HL-60 (cell line): Measurements from ENCODE around the gene BCL3.

Experiments
- DNase-seq, 2 experiments: peaks; one replicate each; pipeline ENCODE4 v3.0.0-alpha.2; 2010 to 2020; ENCODE audit warnings: low read depth in 1 of 2, low spot score in 1 of 2
- H3K27ac ChIP-seq: fragments of 250-450 bp; sonication (Bioruptor Pico); replicated peaks from 2 replicates; pipeline ENCODE4 v1.5.1; 2020; ENCODE audit warnings: mild to moderate bottlenecking, moderate library complexity
- H3K27me3 ChIP-seq: fragments of 250-450 bp; sonication (Bioruptor Pico); 2 replicates; pipeline ENCODE4 v1.5.1; 2021; ENCODE audit warnings: mild to moderate bottlenecking, moderate library complexity; ENCODE audit not compliant: insufficient read depth, poor library complexity, severe bottlenecking
- H3K4me3 ChIP-seq: replicated peaks from 2 replicates; pipeline ENCODE4 v1.5.1; 2011; ENCODE audit warnings: mild to moderate bottlenecking, control low read depth, low read length; ENCODE audit not compliant: insufficient read depth
- GABPA ChIP-seq: IDR thresholded peaks from 2 replicates; pipeline ENCODE4 v1.6.1; 2012; ENCODE audit warnings: low read depth
- POLR2AphosphoS5 ChIP-seq: IDR thresholded peaks from 2 replicates; pipeline ENCODE4 v1.6.1; 2012; ENCODE audit warnings: low read depth
- SPI1 ChIP-seq: IDR thresholded peaks from 2 replicates; pipeline ENCODE4 v1.6.1; 2012; ENCODE audit warnings: low read depth, mild to moderate bottlenecking, borderline replicate concordance
- TF ChIP-seq, protein P1 (sequence below): IDR thresholded peaks from 2 replicates; pipeline ENCODE4 v1.6.1; 2012; ENCODE audit warnings: low read depth; ENCODE audit not compliant: insufficient replicate concordance
- TF ChIP-seq, protein P2 (sequence below): IDR thresholded peaks from one replicate; pipeline ENCODE4 v1.5.1; 2011; ENCODE audit warnings: low read length, control low read depth, inconsistent platforms; ENCODE audit not compliant: insufficient read depth

BCL3 gene

DNA sequence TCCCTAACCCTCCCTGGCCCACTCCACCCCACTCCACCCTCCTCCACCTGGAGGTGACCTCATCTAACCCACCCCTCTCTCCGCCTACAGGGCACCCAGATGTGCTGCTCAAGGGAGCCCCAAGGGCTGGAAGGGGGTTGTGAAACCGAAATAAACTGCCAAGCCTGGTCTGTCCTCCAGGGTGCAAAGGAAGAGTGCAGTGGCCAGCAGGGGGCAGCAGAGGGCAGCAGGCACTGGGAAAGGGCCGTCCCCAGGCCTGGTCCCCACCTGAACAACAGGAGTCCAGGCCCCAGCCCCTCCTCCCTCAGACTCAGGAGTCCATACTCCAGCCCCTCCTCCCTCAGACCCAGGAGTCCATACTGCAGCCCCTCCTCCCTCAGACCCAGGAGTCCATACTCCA lies 52.0 kb downstream of the BCL3 start:
- no peak overlapping the region for H3K4me3 ChIP-seq
- DNase-seq = peak; percentile 72 to 91
- no peak overlapping the region for H3K27ac ChIP-seq

DNA sequence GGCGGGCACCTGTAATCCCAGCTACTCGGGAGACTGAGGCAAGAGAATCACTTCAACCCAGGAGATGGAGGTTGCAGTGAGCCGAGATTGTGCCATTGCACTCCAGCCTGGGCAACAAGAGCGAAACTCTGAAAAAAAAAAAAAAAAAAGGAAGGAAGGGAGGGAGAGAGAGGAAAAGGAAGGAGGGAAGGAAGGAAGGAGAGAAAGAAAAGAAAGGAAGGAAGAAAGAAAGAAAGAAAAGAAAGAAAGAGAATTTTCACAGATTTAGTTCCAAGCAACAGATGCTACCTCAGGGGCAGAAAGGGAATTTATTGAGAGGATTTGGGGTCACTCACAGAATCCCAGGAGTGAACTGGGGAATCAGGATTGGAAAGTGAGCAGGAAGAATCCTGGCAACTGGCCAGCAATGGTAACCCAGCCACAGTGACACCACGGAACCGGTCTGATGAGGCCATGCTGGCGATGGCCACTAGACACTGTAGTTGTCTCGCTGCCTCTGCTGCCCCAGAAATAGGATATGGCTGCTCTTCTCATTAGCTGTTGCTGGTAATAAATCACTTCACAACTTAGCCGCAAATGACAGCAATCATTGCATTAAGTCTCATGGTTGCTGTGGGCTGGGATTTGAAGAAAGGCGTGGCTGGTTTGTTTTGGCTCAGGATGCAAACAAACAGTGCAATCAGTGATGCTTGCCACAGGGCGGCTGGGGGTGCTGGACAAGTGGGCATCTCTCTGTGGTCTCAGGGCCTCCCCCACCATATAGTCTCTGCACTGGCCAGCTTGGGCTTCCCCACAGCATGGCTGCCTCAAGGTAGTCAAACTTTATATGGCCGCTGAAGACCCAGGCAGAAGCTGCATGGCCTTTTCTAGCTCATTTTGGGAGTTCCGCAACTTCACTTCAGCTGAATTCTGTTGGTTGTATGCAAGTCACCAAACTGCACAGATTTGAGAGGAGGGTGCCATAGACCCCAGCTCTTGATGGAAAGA lies 55.2 kb downstream of the BCL3 start:
- peaks cover 15% of the 10 kb centered on the region for H3K27me3 ChIP-seq
- TF ChIP-seq GABPA = no peak
- H3K4me3 ChIP-seq = no peak overlapping the region
- DNase-seq = no peak
- H3K27ac ChIP-seq = no peak overlapping the region

More for the DNA sequence above, 52.0 kb downstream of the BCL3 start:
- H3K27me3 ChIP-seq = peaks cover 3% of the 10 kb centered on the region
- TF ChIP-seq, protein P1, sequence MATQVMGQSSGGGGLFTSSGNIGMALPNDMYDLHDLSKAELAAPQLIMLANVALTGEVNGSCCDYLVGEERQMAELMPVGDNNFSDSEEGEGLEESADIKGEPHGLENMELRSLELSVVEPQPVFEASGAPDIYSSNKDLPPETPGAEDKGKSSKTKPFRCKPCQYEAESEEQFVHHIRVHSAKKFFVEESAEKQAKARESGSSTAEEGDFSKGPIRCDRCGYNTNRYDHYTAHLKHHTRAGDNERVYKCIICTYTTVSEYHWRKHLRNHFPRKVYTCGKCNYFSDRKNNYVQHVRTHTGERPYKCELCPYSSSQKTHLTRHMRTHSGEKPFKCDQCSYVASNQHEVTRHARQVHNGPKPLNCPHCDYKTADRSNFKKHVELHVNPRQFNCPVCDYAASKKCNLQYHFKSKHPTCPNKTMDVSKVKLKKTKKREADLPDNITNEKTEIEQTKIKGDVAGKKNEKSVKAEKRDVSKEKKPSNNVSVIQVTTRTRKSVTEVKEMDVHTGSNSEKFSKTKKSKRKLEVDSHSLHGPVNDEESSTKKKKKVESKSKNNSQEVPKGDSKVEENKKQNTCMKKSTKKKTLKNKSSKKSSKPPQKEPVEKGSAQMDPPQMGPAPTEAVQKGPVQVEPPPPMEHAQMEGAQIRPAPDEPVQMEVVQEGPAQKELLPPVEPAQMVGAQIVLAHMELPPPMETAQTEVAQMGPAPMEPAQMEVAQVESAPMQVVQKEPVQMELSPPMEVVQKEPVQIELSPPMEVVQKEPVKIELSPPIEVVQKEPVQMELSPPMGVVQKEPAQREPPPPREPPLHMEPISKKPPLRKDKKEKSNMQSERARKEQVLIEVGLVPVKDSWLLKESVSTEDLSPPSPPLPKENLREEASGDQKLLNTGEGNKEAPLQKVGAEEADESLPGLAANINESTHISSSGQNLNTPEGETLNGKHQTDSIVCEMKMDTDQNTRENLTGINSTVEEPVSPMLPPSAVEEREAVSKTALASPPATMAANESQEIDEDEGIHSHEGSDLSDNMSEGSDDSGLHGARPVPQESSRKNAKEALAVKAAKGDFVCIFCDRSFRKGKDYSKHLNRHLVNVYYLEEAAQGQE = no peak
- TF ChIP-seq, protein P2, sequence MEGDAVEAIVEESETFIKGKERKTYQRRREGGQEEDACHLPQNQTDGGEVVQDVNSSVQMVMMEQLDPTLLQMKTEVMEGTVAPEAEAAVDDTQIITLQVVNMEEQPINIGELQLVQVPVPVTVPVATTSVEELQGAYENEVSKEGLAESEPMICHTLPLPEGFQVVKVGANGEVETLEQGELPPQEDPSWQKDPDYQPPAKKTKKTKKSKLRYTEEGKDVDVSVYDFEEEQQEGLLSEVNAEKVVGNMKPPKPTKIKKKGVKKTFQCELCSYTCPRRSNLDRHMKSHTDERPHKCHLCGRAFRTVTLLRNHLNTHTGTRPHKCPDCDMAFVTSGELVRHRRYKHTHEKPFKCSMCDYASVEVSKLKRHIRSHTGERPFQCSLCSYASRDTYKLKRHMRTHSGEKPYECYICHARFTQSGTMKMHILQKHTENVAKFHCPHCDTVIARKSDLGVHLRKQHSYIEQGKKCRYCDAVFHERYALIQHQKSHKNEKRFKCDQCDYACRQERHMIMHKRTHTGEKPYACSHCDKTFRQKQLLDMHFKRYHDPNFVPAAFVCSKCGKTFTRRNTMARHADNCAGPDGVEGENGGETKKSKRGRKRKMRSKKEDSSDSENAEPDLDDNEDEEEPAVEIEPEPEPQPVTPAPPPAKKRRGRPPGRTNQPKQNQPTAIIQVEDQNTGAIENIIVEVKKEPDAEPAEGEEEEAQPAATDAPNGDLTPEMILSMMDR = peak; percentile 88

DNA sequence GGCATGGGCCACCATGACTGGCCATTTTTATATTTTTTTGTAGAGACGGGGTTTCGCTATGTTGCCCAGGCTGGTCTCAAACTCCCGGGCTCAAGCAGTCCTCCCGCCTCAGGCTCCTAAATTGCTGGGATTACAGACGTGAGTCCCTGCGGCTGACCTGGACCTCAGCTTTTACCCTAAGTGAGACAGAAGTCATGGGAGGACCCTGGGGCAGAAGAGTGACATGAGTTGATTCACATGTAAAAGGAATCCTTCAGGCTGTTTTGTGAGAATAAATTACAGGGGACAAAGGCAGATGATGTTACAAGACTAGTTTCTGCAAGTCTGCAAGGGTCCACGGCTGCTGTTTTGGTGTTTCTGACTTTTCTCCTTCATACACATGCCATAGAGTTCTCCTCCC lies 57.8 kb downstream of the BCL3 start:
- no peak overlapping the region for H3K27ac ChIP-seq
- TF ChIP-seq SPI1 = no peak
- TF ChIP-seq GABPA = no peak
- TF ChIP-seq, protein P2 = no peak
- TF ChIP-seq POLR2AphosphoS5 = no peak
- TF ChIP-seq, protein P1 = no peak
- peaks cover 21% of the 10 kb centered on the region for H3K27me3 ChIP-seq
- no peak for DNase-seq
- no peak overlapping the region for H3K4me3 ChIP-seq

DNA sequence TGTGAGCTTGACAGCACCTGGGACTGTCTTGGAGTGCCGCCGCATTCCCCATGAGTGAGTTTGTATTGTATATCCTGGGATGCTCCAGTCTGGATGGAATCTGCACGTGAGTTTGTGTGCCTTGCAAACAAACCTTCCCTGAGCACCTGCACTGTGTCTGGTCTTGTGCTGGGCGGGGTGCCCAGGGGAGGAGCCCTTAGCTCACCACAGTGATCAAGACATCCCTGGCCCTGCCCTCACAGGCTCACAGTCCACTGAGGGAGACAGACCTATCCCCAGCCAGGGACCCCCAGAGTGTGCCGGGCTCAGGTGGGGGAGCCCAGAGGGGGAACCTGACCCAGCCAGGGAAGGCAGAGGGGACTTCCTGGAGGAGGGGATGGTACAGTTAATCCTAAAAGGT lies 58.7 kb downstream of the BCL3 start:
- no peak overlapping the region for H3K4me3 ChIP-seq

More for the DNA sequence above, 58.7 kb downstream of the BCL3 start:
- DNase-seq = no peak
- no peak for TF ChIP-seq GABPA
- TF ChIP-seq, protein P1 = no peak
- Histone ChIP-seq H3K27ac (no peak overlapping the region), H3K27me3 (peaks cover 21% of the 10 kb centered on the region)
